GM12878 (cell line): ENCODE measurements around the gene SCYL1. TPM values are rescaled to one million over a fixed set of nuclear protein-coding genes. Genes with fewer than 3 reads are reported as not detected.

Experiments used
- CHD2 ChIP-seq: IDR thresholded peaks from 2 replicates; pipeline ENCODE4 v1.6.1; 2011; ENCODE audit warnings: low read depth, low read length, improper control_type of control experiment, borderline replicate concordance
- CREB1 ChIP-seq: IDR thresholded peaks from 2 replicates; pipeline ENCODE4 v1.6.1; 2012; ENCODE audit warnings: low read depth, mild to moderate bottlenecking, inconsistent platforms
- EED ChIP-seq: sonication (generic); IDR thresholded peaks from 2 replicates; pipeline ENCODE4 v1.6.1; 2016; ENCODE audit warnings: antibody characterized with exemption, low read depth
- EP300 ChIP-seq, 2 experiments: fragments of 150-350 bp in 1 of 2; IDR thresholded peaks; 2 replicates each; pipeline ENCODE4 v1.6.1; 2011 to 2012; ENCODE audit warnings: low read depth in 2 of 2, low read length in 2 of 2, borderline replicate concordance in 1 of 2, improper control_type of control experiment in 1 of 2, inconsistent platforms in 1 of 2; ENCODE audit not compliant: control insufficient read depth in 1 of 2
- IKZF2 ChIP-seq, 2 experiments: fragments of 450-650 bp; IDR thresholded peaks; 2 replicates each; pipeline ENCODE4 v1.6.1; 2017; ENCODE audit warnings: mild to moderate bottlenecking in 2 of 2, moderate library complexity in 2 of 2
- KAT2A ChIP-seq: conservative IDR thresholded peaks from 2 replicates; pipeline ENCODE4 v1.6.1; 2011; ENCODE audit warnings: low read depth, low read length; ENCODE audit not compliant: control insufficient read depth
- MEF2B ChIP-seq: fragments of 450-650 bp; IDR thresholded peaks from 2 replicates; pipeline ENCODE4 v1.6.1; 2018; ENCODE audit warnings: mild to moderate bottlenecking, moderate library complexity; ENCODE audit not compliant: partially characterized antibody, poor library complexity, severe bottlenecking
- MXI1 ChIP-seq: fragments of 150-350 bp; IDR thresholded peaks from 2 replicates; pipeline ENCODE4 v1.6.1; 2011; ENCODE audit warnings: low read depth, mild to moderate bottlenecking, inconsistent platforms, low read length, improper control_type of control experiment
- PAX5 ChIP-seq: IDR thresholded peaks from 2 replicates; pipeline ENCODE4 v1.6.1; 2011; ENCODE audit warnings: low read depth, low read length, borderline replicate concordance
- POLR2A ChIP-seq: IDR thresholded peaks from 2 replicates; pipeline ENCODE4 v1.6.1; 2011; ENCODE audit warnings: low read depth, mild to moderate bottlenecking, low read length
- RCOR1 ChIP-seq: conservative IDR thresholded peaks from 2 replicates; pipeline ENCODE4 v1.6.1; 2012; ENCODE audit warnings: low read depth, low read length, improper control_type of control experiment
- SIX5 ChIP-seq: IDR thresholded peaks from 2 replicates; pipeline ENCODE4 v1.6.1; 2011; ENCODE audit warnings: mild to moderate bottlenecking, low read depth, low read length, moderate library complexity; ENCODE audit not compliant: severe bottlenecking
- SKIL ChIP-seq: fragments of 450-650 bp; IDR thresholded peaks from 2 replicates; pipeline ENCODE4 v1.6.1; 2017; ENCODE audit warnings: mild to moderate bottlenecking, low read depth, inconsistent platforms; ENCODE audit not compliant: poor library complexity, severe bottlenecking
- SMAD1 ChIP-seq: fragments of 450-650 bp; IDR thresholded peaks from 2 replicates; pipeline ENCODE4 v1.6.1; 2018; ENCODE audit warnings: mild to moderate bottlenecking, low read depth; ENCODE audit not compliant: partially characterized antibody
- YY1 ChIP-seq: IDR thresholded peaks from 2 replicates; pipeline ENCODE4 v1.6.1; 2011; ENCODE audit warnings: low read depth, mild to moderate bottlenecking, low read length
- polyA plus RNA-seq, 11 experiments: library from polyadenylated mRNA; depleted of rRNA in 4 of 11; unstranded in 6 of 11; stranded (reverse) in 5 of 11; fragments of >200 nt; fragmentation: Nextera tagmentation in 4 of 11; fragmentation: Illumina TruSeq in 1 of 11; extraction: Ambion mirVana in 4 of 11; extraction: Trizol in 1 of 11; gene quantifications; 1 replicate in 1 of 11; 2 replicates in 10 of 11; pipeline versions ENCODE4 v1.2.1 to v1.2.3, GENCODE V29; 2011 to 2016; ENCODE audit warnings: inconsistent platforms in 2 of 11, missing spikeins in 2 of 11, low read depth in 1 of 11
- total RNA-seq, 4 experiments: library from RNA; depleted of rRNA in 3 of 4; stranded (reverse); fragments of >200 nt in 3 of 4; fragmentation: Illumina TruSeq in 1 of 4; extraction: Trizol in 1 of 4; gene quantifications; 2 replicates each; pipeline versions ENCODE4 v1.2.1 to v1.2.3, GENCODE V29; 2013 to 2021
- TF ChIP-seq, protein P1 (sequence below): fragments of 450-650 bp; IDR thresholded peaks from 2 replicates; pipeline ENCODE4 v1.6.1; 2017; ENCODE audit warnings: low read depth, mild to moderate bottlenecking, moderate library complexity
- TF ChIP-seq, protein P2 (sequence below): IDR thresholded peaks from 2 replicates; pipeline ENCODE4 v1.6.1; 2012; ENCODE audit warnings: low read depth, low read length, improper control_type of control experiment
- TF ChIP-seq, protein P3 (sequence below): IDR thresholded peaks from 2 replicates; pipeline ENCODE4 v1.6.1; 2011; ENCODE audit warnings: borderline replicate concordance, low read depth, mild to moderate bottlenecking, moderate library complexity, low read length; ENCODE audit not compliant: insufficient read depth, poor library complexity, severe bottlenecking
- TF ChIP-seq, protein P4 (sequence below): fragments of 450-650 bp; formaldehyde crosslinking; IDR thresholded peaks from 2 replicates; pipeline ENCODE4 v1.5.0; 2022; ENCODE audit warnings: mild to moderate bottlenecking, missing genetic modification characterization

Gene SCYL1
- total and polyA plus RNA-seq, 10 of the 15 experiments (the other 5 are each of a cell fraction or from before 2014, with no cell fraction given) = 0.80 to 82.7 (median 51.2) TPM

DNA sequence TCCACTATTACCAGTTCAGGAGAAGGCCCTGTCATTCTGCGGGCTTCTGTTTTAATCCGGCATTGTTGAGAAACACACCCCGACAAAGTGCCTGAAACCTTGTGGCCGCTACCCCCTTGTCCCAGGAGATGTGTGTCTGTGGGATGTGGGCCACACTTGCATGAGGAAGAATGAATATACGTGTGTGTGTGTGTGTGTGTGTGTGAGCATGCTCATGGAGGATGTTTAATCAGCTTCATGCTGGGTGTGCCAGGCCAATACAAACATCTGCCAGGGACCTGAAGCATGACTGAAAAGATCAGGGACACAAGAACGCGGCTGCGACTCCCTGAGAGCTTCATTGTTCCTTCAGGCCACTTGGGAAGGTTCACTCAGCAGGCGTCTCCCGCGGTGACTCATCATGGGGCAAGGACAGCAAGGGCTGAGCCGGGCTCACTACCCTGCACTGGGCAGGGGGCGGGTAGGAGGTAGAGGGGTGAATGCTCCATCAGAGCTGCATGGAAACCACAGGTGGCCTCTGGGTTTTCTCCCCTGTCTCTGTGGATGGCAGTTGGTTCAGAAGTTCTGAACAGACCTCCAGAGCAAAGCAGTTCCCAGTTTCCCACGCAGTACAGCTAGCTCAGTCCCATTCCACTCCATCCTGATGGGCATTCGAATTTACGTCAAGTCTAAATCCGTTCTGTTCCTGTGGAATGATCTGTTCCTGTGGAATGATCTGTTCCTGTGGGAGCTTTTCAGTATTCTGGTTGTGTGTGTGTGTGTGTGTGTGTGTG is 33.1 kb upstream of the SCYL1 start (continued):
- TF ChIP-seq SKIL (peak; percentile 8), RCOR1 (no peak), YY1 (0 out of 2 replicates have a peak, but pooled peaks have one; percentile 11), KAT2A (no peak), EED (peak; percentile 58; the same call in 1 of the 2 replicates), SIX5 (no peak), PAX5 (0 out of 2 replicates have a peak, but pooled peaks have one; percentile 7), EP300 (IDR thresholded peaks at IDR 0.05; ENCODE audit: borderline replicate concordance in 1 of 2, control insufficient read depth in 1 of 2, low read depth in 2 of 2, low read length in 2 of 2) (peak in 1 of 2 experiments; percentile 24; a peak in 1 of 4 replicates), CHD2 (no peak), SMAD1 (no peak), MEF2B (peak; percentile 78), CREB1 (no peak), IKZF2 (IDR thresholded peaks at IDR 0.05) (peak; percentile 78 to 91; a peak in 3 of 4 replicates), MXI1 (no peak), POLR2A (peak; percentile 38; the same call in 1 of the 2 replicates)
- TF ChIP-seq, protein P1, sequence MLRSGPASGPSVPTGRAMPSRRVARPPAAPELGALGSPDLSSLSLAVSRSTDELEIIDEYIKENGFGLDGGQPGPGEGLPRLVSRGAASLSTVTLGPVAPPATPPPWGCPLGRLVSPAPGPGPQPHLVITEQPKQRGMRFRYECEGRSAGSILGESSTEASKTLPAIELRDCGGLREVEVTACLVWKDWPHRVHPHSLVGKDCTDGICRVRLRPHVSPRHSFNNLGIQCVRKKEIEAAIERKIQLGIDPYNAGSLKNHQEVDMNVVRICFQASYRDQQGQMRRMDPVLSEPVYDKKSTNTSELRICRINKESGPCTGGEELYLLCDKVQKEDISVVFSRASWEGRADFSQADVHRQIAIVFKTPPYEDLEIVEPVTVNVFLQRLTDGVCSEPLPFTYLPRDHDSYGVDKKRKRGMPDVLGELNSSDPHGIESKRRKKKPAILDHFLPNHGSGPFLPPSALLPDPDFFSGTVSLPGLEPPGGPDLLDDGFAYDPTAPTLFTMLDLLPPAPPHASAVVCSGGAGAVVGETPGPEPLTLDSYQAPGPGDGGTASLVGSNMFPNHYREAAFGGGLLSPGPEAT = peak; percentile 72
- TF ChIP-seq, protein P2, sequence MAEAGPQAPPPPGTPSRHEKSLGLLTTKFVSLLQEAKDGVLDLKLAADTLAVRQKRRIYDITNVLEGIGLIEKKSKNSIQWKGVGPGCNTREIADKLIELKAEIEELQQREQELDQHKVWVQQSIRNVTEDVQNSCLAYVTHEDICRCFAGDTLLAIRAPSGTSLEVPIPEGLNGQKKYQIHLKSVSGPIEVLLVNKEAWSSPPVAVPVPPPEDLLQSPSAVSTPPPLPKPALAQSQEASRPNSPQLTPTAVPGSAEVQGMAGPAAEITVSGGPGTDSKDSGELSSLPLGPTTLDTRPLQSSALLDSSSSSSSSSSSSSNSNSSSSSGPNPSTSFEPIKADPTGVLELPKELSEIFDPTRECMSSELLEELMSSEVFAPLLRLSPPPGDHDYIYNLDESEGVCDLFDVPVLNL = no peak
- TF ChIP-seq, protein P3, sequence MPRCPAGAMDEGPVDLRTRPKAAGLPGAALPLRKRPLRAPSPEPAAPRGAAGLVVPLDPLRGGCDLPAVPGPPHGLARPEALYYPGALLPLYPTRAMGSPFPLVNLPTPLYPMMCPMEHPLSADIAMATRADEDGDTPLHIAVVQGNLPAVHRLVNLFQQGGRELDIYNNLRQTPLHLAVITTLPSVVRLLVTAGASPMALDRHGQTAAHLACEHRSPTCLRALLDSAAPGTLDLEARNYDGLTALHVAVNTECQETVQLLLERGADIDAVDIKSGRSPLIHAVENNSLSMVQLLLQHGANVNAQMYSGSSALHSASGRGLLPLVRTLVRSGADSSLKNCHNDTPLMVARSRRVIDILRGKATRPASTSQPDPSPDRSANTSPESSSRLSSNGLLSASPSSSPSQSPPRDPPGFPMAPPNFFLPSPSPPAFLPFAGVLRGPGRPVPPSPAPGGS = peak; percentile 39
- TF ChIP-seq, protein P4, sequence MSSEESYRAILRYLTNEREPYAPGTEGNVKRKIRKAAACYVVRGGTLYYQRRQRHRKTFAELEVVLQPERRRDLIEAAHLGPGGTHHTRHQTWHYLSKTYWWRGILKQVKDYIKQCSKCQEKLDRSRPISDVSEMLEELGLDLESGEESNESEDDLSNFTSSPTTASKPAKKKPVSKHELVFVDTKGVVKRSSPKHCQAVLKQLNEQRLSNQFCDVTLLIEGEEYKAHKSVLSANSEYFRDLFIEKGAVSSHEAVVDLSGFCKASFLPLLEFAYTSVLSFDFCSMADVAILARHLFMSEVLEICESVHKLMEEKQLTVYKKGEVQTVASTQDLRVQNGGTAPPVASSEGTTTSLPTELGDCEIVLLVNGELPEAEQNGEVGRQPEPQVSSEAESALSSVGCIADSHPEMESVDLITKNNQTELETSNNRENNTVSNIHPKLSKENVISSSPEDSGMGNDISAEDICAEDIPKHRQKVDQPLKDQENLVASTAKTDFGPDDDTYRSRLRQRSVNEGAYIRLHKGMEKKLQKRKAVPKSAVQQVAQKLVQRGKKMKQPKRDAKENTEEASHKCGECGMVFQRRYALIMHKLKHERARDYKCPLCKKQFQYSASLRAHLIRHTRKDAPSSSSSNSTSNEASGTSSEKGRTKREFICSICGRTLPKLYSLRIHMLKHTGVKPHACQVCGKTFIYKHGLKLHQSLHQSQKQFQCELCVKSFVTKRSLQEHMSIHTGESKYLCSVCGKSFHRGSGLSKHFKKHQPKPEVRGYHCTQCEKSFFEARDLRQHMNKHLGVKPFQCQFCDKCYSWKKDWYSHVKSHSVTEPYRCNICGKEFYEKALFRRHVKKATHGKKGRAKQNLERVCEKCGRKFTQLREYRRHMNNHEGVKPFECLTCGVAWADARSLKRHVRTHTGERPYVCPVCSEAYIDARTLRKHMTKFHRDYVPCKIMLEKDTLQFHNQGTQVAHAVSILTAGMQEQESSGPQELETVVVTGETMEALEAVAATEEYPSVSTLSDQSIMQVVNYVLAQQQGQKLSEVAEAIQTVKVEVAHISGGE (CRISPR knock-in tag) = no peak
